Measurements from ENCODE around the gene SALL4. TPM values are rescaled to one million over a fixed set of nuclear protein-coding genes. Genes with fewer than 3 reads are reported as not detected.

Gene SALL4
- total RNA-seq, 2 experiments from 2014 or later = 0.05 to 0.08 TPM

GRCh38 chr20:51763965-51764602 lies 38.2 kb downstream of the SALL4 start:
- Histone ChIP-seq H3K4me3 (ENCODE audit: low read length) (no peak overlapping the region), H3K36me3 (ENCODE audit: insufficient read depth, low read length) (no peaks in the 10 kb centered on the region), H3K4me1 (ENCODE audit: insufficient read depth, low read length) (peaks cover 10% of the 10 kb centered on the region), H3K27me3 (ENCODE audit: control insufficient read depth in 1 of 2, insufficient read depth in 2 of 2, low read length in 2 of 2) (peaks cover 9 to 18% of the 10 kb centered on the region in 2 experiments), H3K27ac (ENCODE audit: low read depth in 1 of 2, low read length in 2 of 2) (no peak overlapping the region), H3K9me3 (ENCODE audit: control insufficient read depth in 1 of 2, insufficient read depth in 1 of 2, low read length in 2 of 2) (peaks cover 0 to 12% of the 10 kb centered on the region in 2 experiments)
- intact Hi-C loops (cut with DNase I, micrococcal nuclease) = no loop called here
- Mint-ChIP-seq H3K27me3 (peaks cover 22% of the 10 kb centered on the region), H3K9me3 (no peaks in the 10 kb centered on the region), H3K4me3 (no peak overlapping the region), H3K36me3 (ENCODE audit: low read depth) (no peaks in the 10 kb centered on the region), H3K4me1 (ENCODE audit: low read depth) (peaks cover 9% of the 10 kb centered on the region), H3K27ac (no peak overlapping the region)
- TF ChIP-seq CTCF (IDR thresholded peaks at IDR 0.05) = no peak
- DNase-seq = no peak
- ChIA-PET CTCF (no interaction called here), POLR2A (no interaction called here)
- ATAC-seq (ENCODE audit: poor library complexity) = no peak

- H3K9me3 Mint-ChIP-seq = no peaks in the 10 kb centered on the region
- H3K4me3 Mint-ChIP-seq = no peak overlapping the region
- DNase-seq (no peak), ATAC-seq (ENCODE audit: poor library complexity) (no peak)
- no peak for TF ChIP-seq CTCF (IDR thresholded peaks at IDR 0.05)
- ChIA-PET CTCF (no interaction called here), POLR2A (no interaction called here)
- no peaks in the 10 kb centered on the region for H3K4me1 Mint-ChIP-seq (ENCODE audit: low read depth)
- Histone ChIP-seq H3K27me3 (ENCODE audit: control insufficient read depth in 1 of 2, insufficient read depth in 2 of 2, low read length in 2 of 2) (peaks cover 0 to 4% of the 10 kb centered on the region in 2 experiments), H3K9me3 (ENCODE audit: control insufficient read depth in 1 of 2, insufficient read depth in 1 of 2, low read length in 2 of 2) (peaks cover 0 to 10% of the 10 kb centered on the region in 2 experiments), H3K36me3 (ENCODE audit: insufficient read depth, low read length) (no peaks in the 10 kb centered on the region), H3K4me1 (ENCODE audit: insufficient read depth, low read length) (no peaks in the 10 kb centered on the region), H3K4me3 (ENCODE audit: low read length) (no peak overlapping the region), H3K27ac (ENCODE audit: low read depth in 1 of 2, low read length in 2 of 2) (no peak overlapping the region)
- intact Hi-C loops (cut with DNase I, micrococcal nuclease) = no loop called here
- H3K27ac Mint-ChIP-seq = no peak overlapping the region
- peaks cover 10% of the 10 kb centered on the region for H3K27me3 Mint-ChIP-seq
- no peaks in the 10 kb centered on the region for H3K36me3 Mint-ChIP-seq (ENCODE audit: low read depth)
Measured at GRCh38 chr20:51760905-51761546, 41.3 kb downstream of the SALL4 start.

GRCh38 chr20:51759769-51760510 lies 42.4 kb downstream of the SALL4 start:
- Mint-ChIP-seq H3K27me3 (peaks cover 8% of the 10 kb centered on the region), H3K4me1 (ENCODE audit: low read depth) (no peaks in the 10 kb centered on the region), H3K4me3 (no peak overlapping the region), H3K27ac (no peak overlapping the region), H3K9me3 (no peaks in the 10 kb centered on the region), H3K36me3 (ENCODE audit: low read depth) (no peaks in the 10 kb centered on the region)
- CTCF ChIA-PET = no interaction called here
- peaks cover 0 to 4% of the 10 kb centered on the region in 2 experiments for H3K27me3 ChIP-seq (ENCODE audit: control insufficient read depth in 1 of 2, insufficient read depth in 2 of 2, low read length in 2 of 2)
- DNase-seq (no peak), ATAC-seq (ENCODE audit: poor library complexity) (no peak)
- peaks cover 0 to 10% of the 10 kb centered on the region in 2 experiments for H3K9me3 ChIP-seq (ENCODE audit: control insufficient read depth in 1 of 2, insufficient read depth in 1 of 2, low read length in 2 of 2)
- no peaks in the 10 kb centered on the region for H3K36me3 ChIP-seq (ENCODE audit: insufficient read depth, low read length)
- no peaks in the 10 kb centered on the region for H3K4me1 ChIP-seq (ENCODE audit: insufficient read depth, low read length)
- no peak overlapping the region for H3K27ac ChIP-seq (ENCODE audit: low read depth in 1 of 2, low read length in 2 of 2)
- intact Hi-C loops (cut with DNase I, micrococcal nuclease) = no loop called here
- no peak for TF ChIP-seq CTCF (IDR thresholded peaks at IDR 0.05)
- POLR2A ChIA-PET = no interaction called here
- no peak overlapping the region for H3K4me3 ChIP-seq (ENCODE audit: low read length)

Data from CD4-positive, alpha-beta T cell (primary cell).